GM19193 (cell line): ENCODE data around the gene TYR.

ENCODE experiments used
- POLR2A ChIP-seq: IDR thresholded peaks from 4 replicates; pipeline ENCODE4 v1.6.1; 2011; ENCODE audit not compliant: insufficient read depth, insufficient read length; ENCODE audit errors: extremely low read depth

The TYR gene

GRCh38 chr11:89220684-89221339 is 43.1 kb downstream of the TYR start:
- no peak for TF ChIP-seq POLR2A

GRCh38 chr11:89235083-89235482 is 57.4 kb downstream of the TYR start:
- TF ChIP-seq POLR2A: no peak

- TF ChIP-seq POLR2A: no peak
These were observed 58.3 kb downstream of the TYR start for GRCh38 chr11:89235976-89236375.

- TF ChIP-seq POLR2A: no peak
These were observed 71.5 kb downstream of the TYR start for GRCh38 chr11:89249196-89249595.

- TF ChIP-seq POLR2A: no peak
These were observed 90.1 kb downstream of the TYR start for GRCh38 chr11:89267660-89268302.

- no peak for TF ChIP-seq POLR2A
These were observed 98.3 kb downstream of the TYR start for GRCh38 chr11:89275966-89276365.

- TF ChIP-seq POLR2A: no peak
These were observed 101.5 kb downstream of the TYR start for GRCh38 chr11:89279176-89279575.

GRCh38 chr11:89293965-89294679 is 116.4 kb downstream of the TYR start:
- no peak for TF ChIP-seq POLR2A

GRCh38 chr11:89321401-89321800 is 143.7 kb downstream of the TYR start:
- TF ChIP-seq POLR2A: no peak

GRCh38 chr11:89327885-89328284 is 150.2 kb downstream of the TYR start:
- TF ChIP-seq POLR2A: no peak
